GM12878 (cell line): ENCODE data around the gene PPIF.

ENCODE experiments used
- EP300 ChIP-seq, 2 experiments: fragments of 150-350 bp in 1 of 2; IDR thresholded peaks; 2 replicates each; pipeline ENCODE4 v1.6.1; 2011 to 2012; ENCODE audit warnings: low read depth in 2 of 2, low read length in 2 of 2, borderline replicate concordance in 1 of 2, improper control_type of control experiment in 1 of 2, inconsistent platforms in 1 of 2; ENCODE audit not compliant: control insufficient read depth in 1 of 2
- KDM1A ChIP-seq: fragments of 200-600 bp; sonication (generic); IDR thresholded peaks from 2 replicates; pipeline ENCODE4 v1.6.1; 2016; ENCODE audit warnings: borderline replicate concordance
- POLR2A ChIP-seq: IDR thresholded peaks from 2 replicates; pipeline ENCODE4 v1.6.1; 2011; ENCODE audit warnings: low read depth, mild to moderate bottlenecking, low read length
- RB1 ChIP-seq: fragments of 450-650 bp; formaldehyde crosslinking; IDR thresholded peaks from 2 replicates; pipeline ENCODE4 v1.6.1; 2017; ENCODE audit warnings: mild to moderate bottlenecking, borderline replicate concordance
- RCOR1 ChIP-seq: conservative IDR thresholded peaks from 2 replicates; pipeline ENCODE4 v1.6.1; 2012; ENCODE audit warnings: low read depth, low read length, improper control_type of control experiment
- SUZ12 ChIP-seq: fragments of 200-600 bp; sonication (generic); IDR thresholded peaks from one replicate; pipeline ENCODE4 v1.6.1; 2018; ENCODE audit warnings: antibody characterized with exemption, mild to moderate bottlenecking; ENCODE audit not compliant: unreplicated experiment
- ZNF274 ChIP-seq: IDR thresholded peaks from one replicate; pipeline ENCODE4 v1.8.0; 2011; ENCODE audit not compliant: insufficient read length, insufficient read depth
- TF ChIP-seq, protein P1 (sequence below), 3 experiments: IDR thresholded peaks in 2 of 3; conservative IDR thresholded peaks in 1 of 3; 2 replicates each; pipeline ENCODE4 v1.5.1; 2011; ENCODE audit warnings: low read depth in 3 of 3, low read length in 3 of 3, mild to moderate bottlenecking in 3 of 3, control low read depth in 2 of 3, moderate library complexity in 2 of 3, inconsistent platforms in 1 of 3, mixed read lengths in 1 of 3; ENCODE audit not compliant: control insufficient read depth in 2 of 3, insufficient read depth in 1 of 3; ENCODE audit errors: extremely low read depth in 1 of 3

DNA sequence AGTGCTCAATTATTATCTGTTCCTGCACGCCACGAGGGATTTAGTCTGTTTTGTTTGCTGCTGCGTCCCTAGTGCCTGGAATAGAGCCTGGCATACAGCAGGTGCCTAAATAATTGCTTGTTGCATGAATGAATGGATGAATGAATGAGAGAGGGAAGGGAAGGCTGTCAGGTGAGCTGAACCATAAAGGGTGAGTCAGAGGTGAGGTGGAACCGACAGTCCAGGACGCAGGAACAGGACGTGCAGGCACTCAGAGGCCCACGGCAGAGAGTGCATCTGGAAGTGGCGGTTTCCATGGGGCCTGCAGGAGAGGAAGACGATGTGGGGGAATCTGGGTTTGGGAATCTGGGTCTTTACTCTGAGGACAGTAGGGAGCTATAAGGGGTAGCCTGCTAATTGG is 17.7 kb upstream of the PPIF start:
- TF ChIP-seq POLR2A (no peak), EP300 (IDR thresholded peaks at IDR 0.05; ENCODE audit: borderline replicate concordance in 1 of 2, control insufficient read depth in 1 of 2, low read depth in 2 of 2, low read length in 2 of 2) (no peak), SUZ12 (no peak), ZNF274 (no peak), KDM1A (no peak), RCOR1 (no peak), RB1 (no peak)
- TF ChIP-seq, protein P1, sequence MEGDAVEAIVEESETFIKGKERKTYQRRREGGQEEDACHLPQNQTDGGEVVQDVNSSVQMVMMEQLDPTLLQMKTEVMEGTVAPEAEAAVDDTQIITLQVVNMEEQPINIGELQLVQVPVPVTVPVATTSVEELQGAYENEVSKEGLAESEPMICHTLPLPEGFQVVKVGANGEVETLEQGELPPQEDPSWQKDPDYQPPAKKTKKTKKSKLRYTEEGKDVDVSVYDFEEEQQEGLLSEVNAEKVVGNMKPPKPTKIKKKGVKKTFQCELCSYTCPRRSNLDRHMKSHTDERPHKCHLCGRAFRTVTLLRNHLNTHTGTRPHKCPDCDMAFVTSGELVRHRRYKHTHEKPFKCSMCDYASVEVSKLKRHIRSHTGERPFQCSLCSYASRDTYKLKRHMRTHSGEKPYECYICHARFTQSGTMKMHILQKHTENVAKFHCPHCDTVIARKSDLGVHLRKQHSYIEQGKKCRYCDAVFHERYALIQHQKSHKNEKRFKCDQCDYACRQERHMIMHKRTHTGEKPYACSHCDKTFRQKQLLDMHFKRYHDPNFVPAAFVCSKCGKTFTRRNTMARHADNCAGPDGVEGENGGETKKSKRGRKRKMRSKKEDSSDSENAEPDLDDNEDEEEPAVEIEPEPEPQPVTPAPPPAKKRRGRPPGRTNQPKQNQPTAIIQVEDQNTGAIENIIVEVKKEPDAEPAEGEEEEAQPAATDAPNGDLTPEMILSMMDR (IDR thresholded peaks at IDR 0.05 in 2 of 3, conservative IDR thresholded peaks at IDR 0.05 in 1 of 3; ENCODE audit: control insufficient read depth in 2 of 3, extremely low read depth in 1 of 3, insufficient read depth in 1 of 3, low read depth in 3 of 3, low read length in 3 of 3) = no peak
